HG03280 (cell line): ENCODE results near the gene XAGE2.
"Not testable (repeated sequence)": the region's sequence is repeated elsewhere in the genome, so short reads cannot be mapped to it uniquely, and the experiment has no call there.

Experiments
- ATAC-seq: cut with Tn5 transposase; IDR thresholded peaks from one replicate; pipeline ENCODE4 v1.9.1; 2021; ENCODE audit warnings: mild to moderate bottlenecking, moderate library complexity; ENCODE audit not compliant: unreplicated experiment

The XAGE2 gene, protein sequence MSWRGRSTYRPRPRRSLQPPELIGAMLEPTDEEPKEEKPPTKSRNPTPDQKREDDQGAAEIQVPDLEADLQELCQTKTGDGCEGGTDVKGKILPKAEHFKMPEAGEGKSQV

DNA sequence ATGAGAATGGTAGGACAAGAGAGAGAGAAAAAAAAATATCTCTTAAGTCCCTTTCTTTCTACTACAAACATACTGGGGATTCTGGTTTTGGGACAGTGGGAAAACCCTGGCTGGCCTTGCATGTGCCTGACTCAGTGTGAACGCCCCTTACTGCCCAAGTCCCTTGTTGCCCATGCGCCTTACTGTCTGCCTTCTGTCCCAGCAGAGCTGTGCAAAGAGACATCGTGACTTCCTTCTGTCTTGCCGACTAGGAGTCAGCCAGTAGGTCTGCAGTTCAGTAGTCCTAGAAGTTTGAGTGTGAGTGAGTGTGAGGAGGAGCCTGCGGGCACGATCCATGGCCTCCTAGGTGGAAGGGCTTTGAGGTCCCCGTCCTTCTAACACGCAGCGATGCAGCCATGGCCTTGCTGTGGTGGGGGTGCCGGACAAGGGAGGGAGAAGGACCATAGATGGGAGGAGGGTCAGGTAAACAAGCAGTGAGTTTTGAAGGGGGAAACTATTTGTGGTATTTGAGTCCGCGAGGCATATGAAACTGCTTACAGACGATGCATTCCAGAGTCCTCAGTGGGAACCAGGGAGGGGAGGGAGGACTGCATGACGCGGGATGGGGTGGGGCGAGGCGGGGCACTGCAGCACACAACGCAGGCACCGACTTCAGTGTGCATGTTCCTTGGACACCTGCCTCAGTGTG is at the start of gene XAGE2:
TSS of gene XAGE2 (plus strand) at position 654 of the 688 bp plus-strand sequence. CDS start 994 bp downstream, outside the sequence.
- ATAC-seq = no peak

DNA sequence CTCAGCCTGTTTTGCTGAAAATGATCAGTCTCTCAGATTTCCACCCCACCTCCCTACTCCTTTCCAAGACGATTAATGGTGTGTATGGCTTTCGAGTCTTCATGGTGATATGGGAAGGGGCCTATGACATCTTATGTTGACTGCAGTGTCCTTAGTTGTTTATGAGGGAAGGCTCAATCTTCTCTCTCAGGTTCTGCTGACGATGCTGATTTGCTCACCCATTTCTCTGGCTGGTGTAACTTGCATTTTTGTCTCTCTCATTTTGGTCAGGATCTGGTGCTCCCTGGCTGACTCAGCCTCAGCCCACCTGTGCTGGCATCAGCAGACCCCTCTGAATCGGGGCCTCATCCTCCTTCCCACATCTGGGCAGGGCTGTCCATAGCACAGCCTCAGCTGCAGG is 31.4 kb upstream of the XAGE2 start:
- no peak for ATAC-seq

DNA sequence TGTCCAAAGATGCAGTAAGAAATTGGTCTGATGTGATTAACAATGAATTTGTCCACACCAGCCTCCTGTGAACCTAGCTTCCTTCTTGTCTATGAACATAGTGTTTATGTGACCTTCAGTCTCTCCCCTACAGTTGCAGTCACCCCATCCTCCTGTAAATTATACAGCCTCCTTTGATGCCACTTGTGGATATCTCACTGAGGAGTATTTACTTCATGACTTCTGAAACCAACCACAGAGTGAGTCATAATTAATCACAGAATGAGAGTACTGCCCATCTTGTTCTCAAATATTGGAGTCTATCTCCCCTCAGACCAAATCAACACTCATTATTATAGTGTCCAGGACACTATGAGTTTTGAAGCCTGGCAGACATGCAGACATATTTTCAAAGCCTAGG is 27.3 kb upstream of the XAGE2 start:
- ATAC-seq = no peak

DNA sequence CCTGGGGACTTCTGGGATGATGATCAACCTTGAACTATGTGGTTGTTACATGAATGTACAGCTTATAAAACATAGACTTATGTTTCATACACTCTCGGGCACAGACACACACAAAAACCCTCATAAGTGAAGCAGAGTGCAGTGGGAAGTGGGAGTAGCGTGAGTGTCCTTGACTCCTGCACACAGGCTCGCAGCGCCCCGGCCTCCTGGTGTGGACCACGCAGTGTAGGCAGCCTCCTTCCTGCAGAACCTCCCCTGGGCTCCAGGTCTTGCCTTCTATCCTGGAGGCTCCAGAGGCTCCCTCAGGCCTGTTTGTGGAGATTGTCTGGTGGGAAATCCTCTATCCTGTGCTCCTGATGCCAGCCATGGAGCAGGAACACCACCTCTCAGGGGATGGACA is 25.7 kb upstream of the XAGE2 start:
- ATAC-seq = not testable (repeated sequence)

DNA sequence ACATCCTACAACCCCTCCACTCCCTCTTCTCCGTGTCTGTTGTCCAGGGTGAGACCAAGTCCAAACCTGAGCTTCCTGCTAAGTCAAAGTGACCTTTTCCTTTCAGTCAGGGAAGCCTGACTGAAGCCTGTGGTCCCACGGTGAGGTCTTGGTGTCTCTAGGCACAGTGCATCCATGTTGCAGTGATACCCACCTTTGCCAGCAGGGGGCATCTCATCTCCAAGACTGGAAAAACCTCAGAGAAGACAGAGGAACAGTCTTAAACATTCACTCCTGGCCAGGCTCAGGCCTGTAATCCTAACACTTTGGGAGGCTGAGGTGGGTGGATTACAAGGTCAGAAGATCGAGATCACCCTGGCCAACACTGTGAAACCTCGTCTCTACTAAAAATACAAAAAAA is 23.4 kb upstream of the XAGE2 start:
- not testable (repeated sequence) for ATAC-seq

DNA sequence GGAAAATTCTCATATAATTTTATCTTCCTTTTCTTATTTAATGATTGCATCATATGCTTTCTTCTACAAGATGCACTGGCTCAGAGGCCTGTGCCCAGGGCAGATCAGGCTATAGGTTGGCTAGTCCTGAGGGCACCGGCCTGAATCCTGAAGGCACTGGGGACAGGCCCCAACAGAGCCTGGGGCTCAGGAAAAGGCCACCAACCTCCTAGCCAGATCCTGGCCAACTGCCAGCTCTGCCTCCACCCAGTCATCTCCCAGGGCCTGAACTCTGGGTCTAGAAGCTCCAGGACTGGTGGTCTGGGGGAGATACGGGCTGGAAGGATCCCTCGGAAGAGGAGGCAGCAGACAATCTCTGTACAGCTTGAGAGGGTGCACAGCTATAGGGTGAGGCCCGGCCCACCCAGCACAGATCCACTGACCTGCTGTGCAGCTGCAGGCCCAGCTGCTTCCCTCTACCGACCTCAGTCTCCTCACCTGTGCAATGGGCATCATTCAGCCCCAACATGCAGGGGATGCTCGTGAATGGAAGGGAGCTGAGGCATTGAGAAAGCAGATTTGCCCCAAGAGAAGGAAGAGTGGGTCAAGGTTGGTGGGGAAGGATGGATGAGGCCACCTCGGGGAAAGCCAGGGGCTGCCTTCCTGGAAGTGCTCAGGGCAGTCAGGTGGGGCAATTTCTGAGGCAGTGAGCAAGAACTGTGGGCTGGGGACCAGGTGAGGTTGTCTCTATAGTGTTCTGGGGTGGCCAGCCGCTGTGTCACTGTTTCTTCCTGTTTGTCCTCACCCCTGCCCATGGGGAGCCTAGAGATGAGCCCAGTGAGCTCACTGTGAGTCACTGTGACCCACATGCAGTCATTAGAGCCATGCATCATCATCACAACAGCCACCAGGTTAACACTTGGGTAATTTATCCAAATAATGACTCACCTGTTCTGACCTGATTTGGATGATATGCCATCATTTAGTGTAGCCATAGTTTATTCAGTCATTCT is 22.4 kb upstream of the XAGE2 start:
- no peak for ATAC-seq

DNA sequence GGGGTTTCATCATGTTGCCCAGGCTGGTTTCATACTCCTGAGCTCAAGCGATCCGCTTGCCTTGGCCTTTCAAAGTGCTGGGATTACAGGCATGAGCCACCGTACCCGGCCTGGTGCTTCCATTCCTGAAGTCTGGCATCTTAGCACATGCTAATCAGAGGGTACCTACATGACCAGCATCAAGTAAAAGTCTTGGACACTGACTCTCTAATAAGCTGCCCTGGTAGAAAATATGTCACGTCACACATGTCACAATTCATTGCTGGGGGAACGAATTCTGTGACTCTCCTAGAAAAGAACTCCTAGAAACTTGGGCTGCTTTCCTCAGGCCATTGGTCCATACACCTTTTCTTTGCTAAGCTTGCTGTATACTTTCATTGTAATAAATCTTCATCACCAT is 19.1 kb upstream of the XAGE2 start:
- no peak for ATAC-seq

DNA sequence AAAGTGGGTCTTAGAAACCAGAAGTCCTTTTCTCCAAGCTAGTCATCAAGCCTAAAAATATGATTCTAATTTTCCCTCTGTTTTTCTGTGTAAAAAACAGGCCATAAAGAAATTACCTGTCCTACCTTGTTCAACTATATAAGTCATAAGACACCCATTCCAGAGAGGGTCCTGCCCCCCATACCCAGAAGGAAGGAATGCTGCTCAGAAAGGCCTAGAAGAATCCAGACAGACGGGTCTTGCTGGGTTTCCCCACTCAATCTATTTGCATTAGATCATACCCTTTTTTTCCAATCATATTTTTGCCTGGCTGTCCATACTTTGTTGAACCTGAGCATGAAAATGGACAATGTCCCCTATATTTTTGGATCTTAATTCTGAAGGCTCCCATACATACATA is 16.3 kb upstream of the XAGE2 start:
- no peak for ATAC-seq

DNA sequence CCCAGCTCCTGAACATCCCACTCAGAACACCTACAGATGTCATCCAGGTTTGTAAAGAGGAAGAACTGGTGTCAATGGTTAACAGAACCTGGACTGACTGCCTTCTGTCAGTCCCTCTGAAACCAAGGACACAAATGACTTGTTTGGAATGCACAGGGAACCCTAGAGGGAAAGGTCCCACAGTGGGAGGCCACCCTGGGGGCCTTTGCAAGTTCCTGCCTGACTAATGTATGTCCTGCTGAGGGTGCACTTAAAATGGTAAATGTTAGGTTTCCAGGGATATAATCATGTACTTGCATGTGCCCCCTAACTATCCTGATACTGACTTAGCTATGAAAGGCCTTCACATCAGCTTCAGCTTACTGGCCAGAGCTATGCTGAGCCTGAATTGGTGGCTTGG is 15.0 kb upstream of the XAGE2 start:
- no peak for ATAC-seq

DNA sequence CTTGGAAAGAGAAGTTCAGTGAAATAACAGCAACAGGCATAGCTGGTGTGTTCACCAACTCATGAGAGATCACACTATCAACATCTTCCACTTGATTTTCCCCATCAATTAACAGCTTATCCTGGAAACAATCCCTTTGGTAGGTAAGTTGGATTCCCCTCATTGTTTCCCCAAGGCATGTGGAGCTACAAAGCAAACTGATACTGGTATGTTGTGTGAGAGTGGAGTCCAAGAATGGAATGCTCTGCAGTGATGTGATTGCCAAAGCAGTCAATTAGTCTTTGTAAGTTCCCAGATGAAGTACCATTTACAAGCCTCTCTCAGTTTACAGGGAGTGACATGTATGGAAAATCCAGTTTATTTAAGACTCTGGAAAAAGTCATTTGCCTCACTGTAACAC is 13.7 kb upstream of the XAGE2 start:
- ATAC-seq = no peak

DNA sequence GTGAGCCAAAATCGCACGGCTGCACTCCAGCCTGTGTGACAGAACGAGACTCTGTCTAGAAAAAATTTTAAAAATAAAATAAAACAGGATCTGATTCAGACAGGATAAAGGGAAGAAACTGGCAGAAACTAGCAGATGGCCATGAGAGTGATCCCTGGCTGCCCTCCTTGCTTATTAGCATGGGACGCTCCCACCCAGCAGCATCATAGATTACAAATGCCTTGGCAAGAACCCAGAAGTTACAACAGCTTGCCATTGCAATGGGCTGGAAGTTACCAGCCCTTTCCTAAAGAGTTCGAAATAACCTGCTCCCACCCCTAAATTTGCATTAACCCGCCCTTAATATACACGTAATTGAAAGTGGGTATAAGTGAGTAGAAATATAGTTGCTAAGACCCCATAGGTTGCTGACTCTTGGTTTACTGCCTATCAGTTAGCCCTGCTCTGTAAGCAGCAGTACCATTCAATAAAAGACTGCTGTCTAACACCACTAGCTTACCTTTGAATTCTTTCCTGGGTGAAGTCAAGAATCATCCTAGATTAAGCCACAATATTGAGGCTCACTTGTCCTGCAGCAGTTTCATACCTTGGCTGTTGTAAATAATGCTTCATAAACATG is 9.1 kb upstream of the XAGE2 start:
- ATAC-seq = no peak

DNA sequence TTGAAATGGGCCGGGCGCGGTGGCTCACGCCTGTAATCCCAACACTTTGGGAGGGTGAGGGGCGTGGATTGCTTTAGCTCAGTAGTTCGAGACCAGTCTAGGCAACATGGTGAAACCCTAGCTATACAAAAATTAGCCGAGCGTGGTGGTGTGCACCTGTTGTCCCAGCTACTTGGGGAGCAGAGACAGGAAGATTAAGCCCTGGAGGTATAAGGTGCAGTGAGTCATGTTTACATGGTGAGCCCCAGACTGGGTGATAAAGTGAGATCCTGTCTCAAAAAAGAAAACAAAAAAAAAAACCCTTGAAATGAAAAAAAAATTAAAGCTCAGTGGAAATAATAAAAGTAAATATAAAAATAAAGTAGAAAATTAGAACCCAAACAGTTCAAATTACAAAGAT is 6.9 kb upstream of the XAGE2 start:
- no peak for ATAC-seq

DNA sequence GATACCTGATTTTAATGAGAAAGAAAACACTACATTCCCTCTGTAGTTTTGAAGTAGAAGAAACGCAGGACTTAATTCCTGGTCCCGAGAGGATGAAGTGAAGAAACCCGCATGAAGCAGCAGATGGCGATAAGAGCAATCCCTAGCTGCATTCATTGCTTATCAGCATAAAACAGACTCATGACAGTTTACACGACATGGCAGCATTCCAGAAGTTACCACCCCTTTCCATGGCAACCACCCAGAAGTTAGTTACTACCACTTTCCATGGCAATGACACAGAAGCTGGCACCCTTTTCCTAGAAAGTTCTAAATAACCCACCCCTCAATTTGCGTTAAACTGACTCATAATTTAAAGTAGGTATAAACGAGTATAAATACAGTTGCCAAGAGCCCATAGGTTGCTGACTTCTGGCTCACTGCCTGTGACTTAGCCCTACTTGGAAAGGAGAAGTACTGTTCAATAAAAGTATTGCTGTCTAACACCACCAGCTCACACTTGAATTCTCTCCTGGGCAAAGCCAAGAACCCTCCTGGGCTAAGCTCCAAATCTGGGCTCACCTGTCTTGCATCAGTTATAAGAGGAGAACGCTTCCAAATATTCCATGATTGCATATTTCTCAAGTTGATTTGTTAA is 5.5 kb upstream of the XAGE2 start:
- no peak for ATAC-seq

DNA sequence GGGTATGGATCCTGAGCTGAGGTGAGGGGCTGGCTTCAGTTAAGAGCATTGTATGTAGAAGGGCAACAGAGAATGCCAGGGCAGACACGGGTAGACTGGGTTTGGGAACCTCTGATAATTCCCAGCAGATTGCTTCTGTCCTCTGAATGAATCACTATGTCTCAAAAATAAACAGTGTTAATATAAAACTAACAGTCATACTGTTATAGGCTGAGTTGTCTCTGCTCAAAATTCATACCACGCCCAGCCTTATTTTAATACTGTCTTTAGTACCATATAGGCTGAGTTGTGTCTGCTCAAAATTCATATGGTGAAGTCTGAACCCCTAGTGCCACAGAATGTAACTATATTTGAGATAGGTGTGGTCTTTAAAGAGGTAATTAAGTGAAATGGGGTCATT is 10.0 kb downstream of the XAGE2 start:
- ATAC-seq = no peak

DNA sequence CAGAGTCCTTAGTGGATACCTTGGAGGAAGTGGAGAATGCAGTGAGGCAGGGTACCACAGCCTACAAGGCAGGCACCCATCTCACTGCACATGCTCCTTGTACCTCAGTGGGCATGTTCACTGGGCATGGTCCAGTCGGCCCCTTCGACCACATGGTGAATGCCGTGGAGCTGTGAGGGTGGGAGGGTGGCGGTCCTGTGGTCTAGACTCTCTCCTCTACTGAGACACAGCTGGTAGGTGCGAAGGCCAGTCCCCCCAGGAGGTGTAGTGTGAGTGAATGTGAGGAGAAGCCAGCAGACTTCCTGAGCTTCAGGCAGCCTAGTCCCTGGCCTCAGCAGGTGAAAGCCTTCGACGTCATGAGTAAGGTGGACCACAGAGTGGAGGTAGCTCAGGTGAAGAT is 12.2 kb downstream of the XAGE2 start:
- ATAC-seq = no peak

DNA sequence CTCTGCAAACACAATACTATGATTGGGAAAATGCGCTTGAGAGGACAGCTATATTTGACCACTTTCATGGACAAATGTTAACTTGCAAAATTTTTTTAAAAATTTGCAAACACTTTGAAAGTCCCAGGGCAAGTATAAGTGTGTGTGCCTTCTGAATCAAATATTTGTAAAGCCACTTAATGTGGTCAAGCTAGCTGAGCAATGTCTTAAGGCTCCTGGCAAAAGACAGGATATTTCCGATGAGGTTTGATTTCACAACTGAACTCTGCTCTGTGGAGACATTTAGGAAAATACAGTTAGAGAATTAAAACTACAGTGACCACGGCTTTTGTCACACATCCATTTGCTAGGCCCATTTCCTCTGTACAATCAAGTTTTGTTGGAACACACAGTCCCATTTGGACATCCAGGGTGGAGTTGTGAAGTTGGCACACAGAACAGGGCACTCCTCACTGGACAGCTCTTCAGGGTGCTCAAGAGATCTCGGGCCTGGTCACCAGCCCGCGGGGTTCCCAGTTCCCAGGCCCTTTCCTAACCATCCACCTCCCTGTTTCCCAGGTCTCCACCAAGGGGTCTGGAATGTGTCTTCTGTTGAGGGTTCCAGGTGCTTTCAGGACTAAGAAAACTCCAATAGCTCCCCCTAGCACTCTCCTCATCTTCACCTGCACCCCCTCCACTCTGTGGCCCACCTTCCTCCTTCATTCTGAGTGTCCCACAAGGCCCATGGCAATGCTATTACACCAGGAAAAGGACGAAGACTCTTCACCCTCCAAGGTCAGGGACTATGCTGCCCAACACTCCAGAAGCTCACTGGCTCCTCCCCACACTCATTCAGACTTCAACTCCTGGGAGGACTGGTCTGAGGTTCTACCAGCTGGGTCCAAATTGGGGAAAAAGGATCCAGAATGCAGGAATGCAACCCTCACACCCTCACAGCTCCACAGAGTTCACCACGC is 41.9 kb downstream of the XAGE2 start:
- no peak for ATAC-seq

DNA sequence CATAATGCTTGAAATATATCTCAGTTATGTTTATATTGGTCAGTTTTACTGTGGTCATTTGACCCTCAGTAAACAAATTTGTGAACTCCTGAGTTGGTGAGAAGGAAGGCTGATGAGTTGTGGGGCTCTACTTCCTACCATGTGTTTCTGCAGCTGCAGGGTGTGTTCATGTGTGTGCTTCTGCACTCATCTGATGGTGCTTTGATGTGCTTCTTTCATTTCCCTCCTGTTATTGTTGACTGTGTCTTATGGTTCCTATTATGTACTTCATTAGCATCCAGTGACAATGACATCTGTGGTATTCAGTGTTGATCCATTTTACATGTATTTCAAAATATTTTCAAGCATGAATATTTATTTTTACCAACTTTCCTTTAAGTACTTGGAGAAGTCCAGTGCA is 46.5 kb downstream of the XAGE2 start:
- no peak for ATAC-seq

DNA sequence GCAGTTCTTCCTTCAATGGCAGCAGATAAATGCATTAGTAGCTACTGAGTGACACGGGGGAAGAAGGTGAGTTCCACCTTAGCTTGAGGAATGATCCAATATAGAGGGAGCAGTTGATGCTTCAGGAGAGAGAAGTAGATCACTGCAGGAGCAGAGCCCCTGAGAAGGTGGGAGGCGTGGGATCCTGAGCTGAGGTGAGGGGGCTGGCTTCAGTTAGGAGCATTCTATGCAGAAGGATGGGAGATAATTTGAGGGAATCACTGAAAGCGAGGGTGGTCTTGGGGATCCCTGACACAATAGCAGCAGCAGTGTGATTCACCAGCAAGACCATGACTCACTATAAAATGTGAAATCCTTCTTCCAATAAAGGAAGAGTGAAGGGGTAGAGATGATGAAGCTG is 48.0 kb downstream of the XAGE2 start:
- ATAC-seq = no peak

DNA sequence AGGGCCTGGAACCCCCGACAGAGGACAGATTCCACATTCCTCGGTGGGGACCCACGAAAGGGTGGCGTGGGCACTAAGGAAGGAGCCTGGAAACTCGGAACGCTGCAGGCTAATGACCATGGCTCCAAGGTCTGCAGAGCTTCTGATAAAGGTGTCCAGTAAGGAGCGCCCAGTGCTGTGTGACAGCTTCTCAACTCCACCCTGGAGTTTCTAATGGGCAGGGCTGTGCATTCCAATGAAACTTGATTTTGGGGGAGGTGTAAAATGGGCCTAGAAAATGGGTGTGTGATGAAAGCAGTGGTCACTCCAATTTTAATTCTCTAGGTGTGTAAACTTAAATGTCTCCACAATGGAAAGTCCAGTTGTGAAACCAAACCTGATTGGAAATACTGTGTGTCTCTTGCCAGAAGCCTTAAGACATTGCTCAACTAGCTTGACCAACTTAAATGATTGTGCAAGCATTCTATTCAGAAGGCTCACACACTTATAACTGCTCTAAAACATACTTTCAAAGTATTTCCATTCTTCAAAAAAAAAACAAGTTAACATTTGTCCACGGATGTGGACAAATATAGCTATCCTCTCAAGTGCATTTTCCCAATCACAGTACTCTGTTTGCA is 52.1 kb downstream of the XAGE2 start:
- no peak for ATAC-seq
